Heart left ventricle (tissue), 13 donors: ENCODE results near the gene RING1.

Source experiments
- CTCF ChIP-seq, 12 donors: fragments of 200-600 bp; sonication (generic) in 4 of 12; IDR thresholded peaks; one replicate each; pipeline versions ENCODE4 v1.5.0 to v1.8.0; 2018 to 2022; ENCODE audit warnings: antibody characterized with exemption in 12 of 12, mild to moderate bottlenecking in 5 of 12
- POLR2A ChIP-seq, 2 donors: fragments of 450-650 bp; IDR thresholded peaks; one replicate each; pipeline ENCODE4 v1.6.1; 2017; ENCODE audit warnings: antibody characterized with exemption in 2 of 2, mild to moderate bottlenecking in 2 of 2, moderate library complexity in 2 of 2
- donor health status: ischemic (EF 13 %, LVEDD 7.1; RV severe dilation, severe dysfunction).
- donor health status: DM: no; HTN: yes; CAD: no.
- donor health status: DM: no; HTN: no; CAD: no.
- donor health status: ischemic (EF 25% LVEDD 6.9; RV normal size, moderate dysfunction).
- donor health status: ischemic (EF 25% LVEDD 5.7; RV mildly dilated, moderate dysfunction).
- donor health status: ischemic (EF 35%, LVEDD 5.7; RV mildly dilated, moderate dysfunction).
- donor health status: nonischemic (EF 11% LVEDD 7.7; RV severe dilation, severe dysfunction).
- donor health status: DM: yes; HTN: yes; CAD: no.
- donor health status: PGD.
- donor health status: ischemic (EF 29% LVEDD 5.4; RV normal size, mild dysfunction).
- donor health status: nonischemic (EF 23%, LVEDD 6.1; RV moderate dilation, normal function).

GRCh38 chr6:33237741-33238140 is 29.4 kb downstream of the RING1 start:
- TF ChIP-seq POLR2A (IDR thresholded peaks at IDR 0.05) (no peak), CTCF (IDR thresholded peaks at IDR 0.05) (no peak)
